HG03354 (cell line): Measurements from ENCODE around the gene ST6GALNAC2.

ENCODE experiments used
- ATAC-seq: cut with Tn5 transposase; IDR thresholded peaks from one replicate; pipeline ENCODE4 v1.9.1; 2021; ENCODE audit warnings: mild to moderate bottlenecking; ENCODE audit not compliant: unreplicated experiment, poor library complexity, severe bottlenecking

ST6GALNAC2 gene

DNA sequence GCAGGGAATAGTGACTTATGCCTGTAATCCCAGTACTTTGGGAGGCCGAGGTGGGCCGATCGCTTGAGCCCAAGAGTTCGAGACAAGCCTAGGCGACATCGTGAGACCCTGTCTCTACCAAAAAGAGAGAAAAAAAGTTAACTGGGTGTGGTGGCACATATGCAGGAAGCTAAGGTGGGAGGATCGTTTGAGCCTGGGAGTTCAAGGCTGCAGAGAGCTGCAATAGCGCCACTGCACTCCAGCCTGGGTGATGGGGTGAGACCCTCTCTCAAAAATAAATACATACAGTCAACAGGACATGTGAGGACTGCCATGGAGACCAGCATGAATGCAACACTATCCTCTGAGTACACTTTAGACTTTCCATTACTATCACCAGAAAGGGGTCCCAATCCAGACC is 15.4 kb upstream of the ST6GALNAC2 start:
- ATAC-seq = no peak

DNA sequence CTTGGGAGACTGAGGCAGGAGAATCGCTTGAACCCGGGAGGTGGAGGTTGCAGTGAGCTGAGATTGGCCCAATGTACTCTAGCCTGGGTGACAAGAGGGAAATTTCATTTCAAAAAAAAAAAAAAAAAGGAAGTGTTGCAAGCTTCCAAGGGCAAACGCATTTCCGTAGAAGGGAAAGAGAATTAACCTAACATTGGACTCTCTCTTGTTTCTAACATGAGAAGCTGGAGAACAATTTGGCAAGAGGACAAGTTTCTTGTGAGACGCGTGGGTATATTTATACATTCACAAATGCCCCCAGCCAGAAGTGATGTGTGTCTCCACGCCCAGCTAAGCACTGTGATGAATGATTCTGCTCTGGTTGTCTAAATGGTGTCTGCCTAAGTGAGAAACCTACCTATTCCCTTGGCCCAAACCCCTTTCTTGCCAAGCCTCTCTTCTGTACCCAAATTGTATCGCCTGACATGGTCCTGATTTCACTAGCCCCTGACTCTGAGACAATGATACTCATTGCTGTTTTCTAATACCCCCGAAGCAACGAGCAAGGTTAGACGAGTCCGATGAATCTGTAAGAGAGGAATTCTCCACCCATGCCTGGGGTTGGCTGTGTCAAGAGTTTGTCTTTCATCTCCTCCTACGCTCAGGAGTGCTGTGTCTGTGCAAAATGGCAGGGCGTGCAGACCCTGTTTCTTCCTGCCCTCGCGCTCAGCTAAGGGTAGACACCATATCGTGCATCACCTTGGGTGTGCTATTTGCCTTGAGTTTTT is 14.2 kb upstream of the ST6GALNAC2 start:
- ATAC-seq = no peak

DNA sequence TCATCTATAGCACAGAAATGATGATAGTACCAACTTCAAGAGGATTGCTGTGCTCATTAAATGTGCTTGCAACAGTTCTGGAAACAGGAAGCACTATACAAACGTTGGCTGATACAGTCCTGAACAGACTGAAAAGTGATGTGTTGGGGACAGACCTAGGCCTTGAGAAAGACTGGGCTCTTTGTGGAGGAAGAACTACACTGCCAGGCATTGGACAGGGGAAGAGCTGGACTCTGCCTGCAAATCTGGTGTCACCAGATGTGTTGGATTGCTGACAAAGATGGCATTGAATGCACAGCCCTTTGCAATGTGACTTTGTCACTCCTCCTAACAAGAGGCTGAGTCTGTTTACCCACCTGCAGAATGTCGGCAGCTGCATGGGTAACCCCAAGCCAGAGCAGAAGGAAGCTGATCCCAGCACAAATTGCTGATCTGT is 12.4 kb upstream of the ST6GALNAC2 start:
- no peak for ATAC-seq

DNA sequence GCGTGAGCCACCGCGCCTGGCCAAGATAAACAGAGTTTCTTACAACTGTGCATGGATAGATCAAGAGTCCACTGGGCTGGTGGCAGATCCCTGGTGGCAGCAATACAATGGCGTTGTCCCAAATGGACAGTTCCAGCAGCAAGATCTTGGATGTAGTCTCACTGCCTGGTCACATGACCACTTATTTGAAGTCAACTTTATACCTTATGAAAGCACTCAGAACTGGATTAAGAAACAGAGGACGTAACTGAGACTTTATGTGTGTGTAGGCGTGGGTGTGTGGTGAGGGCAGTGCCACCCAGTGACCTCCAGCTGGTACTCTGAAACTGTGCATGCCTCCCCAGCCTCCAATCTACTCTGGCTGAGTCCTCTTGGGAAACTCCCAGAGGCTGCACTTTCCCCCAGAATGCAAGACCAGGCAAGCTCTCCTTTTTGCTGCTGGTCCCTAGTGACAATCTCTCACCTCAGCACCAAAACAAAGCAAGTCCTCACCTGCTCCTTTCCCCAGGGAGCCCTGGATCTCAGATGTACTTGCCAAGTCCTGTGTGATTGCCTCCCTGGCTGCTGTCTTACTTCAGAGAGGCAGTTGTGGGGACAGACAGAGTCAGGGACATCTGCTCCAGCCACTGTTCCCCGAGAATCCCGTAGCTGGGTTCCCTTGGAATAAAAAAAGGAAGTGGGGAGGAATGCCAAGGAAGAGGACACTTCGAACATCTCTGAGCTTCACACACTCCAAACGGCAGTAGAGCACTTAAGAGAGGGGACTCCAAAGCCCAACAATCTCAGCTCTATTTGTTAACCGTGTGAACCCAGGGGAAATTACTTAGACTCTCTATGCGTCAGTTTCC is 11.7 kb upstream of the ST6GALNAC2 start:
- ATAC-seq = no peak

DNA sequence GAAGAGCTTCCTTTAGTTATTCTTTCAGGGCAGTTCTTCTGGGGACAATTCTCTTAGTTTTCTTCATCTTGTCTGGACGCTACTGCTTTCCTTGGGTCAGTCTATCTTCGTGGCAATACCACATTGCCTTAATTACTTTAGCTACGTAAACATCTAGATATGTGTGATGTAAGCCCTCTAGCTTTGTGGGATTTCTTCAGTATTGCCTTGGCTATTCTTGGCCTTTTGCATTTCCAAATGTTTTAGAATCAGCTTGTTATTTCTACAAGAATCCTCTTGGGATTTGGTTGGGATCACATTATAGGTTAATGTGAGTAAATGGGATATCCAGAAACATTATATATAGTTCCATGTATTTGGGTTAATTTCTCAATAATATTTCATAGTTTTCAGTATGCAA is 9.0 kb upstream of the ST6GALNAC2 start:
- ATAC-seq = no peak

DNA sequence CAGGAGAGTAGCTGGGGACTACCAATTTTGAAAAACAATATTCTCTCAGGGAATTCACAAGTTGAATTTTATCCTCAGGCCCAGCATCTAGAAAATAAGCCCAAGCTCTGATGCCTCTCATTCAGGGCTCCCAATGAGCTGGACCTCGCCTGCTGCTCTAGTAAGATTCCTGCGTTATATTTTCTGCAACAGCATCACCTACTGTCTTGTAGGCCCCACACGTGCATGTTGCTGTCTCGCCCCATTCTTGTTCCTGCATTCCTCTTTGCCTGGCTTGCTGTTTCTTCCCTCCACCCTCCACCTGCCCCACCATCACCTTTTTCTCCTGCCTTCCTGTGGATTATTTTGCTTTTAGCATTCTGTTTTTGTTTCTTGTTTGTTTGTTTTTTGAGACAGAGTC is 8.3 kb upstream of the ST6GALNAC2 start:
- no peak for ATAC-seq

DNA sequence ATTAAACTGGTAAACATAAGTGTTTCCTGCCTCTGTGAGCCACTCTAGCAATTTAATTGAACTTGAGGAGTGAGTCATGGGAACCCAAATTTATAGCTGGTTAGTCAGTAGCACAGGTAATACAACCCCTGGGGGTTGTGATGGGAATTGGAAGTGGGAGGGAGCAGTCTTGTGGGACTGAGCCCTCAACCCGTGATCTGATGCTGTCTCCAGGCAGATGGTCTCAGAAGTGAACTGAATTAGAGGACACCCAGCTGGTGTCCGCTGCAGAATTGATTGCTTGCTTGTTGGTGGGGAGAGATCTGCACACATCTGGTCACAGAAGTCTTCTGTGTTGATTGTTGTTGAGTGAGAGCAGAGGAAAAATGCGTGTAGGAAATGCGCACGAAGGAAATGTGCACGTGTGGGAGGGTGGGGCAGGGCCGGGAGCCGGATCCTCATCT is 7.7 kb upstream of the ST6GALNAC2 start:
- no peak for ATAC-seq

DNA sequence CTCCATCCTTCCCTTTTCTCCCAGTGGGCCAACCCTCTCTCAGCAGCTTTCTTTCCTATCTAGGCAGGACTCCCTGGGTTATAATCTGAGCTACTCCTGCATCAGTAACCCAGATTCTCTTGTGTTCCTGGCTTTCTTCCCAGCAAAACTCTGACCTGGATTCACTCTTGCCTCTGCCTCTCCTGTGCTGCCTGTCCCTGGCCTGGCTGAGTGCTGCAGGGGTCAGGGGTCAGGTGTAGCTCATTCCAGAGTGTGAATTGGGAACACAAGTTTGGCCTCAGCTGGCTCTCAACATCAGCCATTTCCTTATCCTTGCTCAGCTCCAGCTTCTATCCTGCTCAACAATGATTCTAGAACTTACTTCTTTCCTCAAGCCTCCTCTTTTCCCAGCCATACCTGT is 2.5 kb upstream of the ST6GALNAC2 start:
- no peak for ATAC-seq

DNA sequence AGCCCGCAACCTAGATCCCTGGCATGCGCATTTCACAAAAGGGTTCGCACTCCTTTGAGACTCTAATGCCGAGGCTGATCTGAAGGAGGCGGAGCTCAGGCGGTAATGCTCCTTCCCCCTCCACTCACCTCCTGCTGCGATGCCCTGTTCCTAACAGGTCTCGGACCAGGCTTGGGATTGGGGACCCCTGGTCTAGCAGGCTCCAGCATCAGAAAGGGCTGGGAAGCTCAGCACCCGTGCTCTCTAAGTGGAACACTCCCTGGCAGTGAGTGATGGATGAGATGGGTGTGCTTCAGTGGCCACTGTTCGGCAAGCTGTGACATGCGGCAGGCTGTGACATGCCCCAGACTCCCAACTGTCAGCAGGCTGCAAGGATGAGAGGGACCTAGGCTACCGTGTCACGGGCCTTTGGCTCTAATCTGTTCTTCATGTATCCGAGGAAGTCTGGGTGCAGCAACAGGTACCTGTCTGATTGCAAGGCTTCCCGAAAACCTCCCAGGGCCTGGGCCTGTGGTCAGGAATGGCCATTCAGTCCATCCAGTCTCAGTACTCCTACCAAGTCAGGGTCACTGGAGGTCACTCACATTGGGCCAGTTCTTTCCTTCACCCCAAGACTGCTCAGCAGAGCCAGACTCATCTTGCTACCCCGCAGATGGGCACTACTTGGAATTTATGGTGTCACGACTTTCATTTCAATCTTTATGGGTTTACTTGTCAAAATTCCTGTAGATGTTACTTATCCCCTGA is 1.3 kb upstream of the ST6GALNAC2 start:
- ATAC-seq = no peak

DNA sequence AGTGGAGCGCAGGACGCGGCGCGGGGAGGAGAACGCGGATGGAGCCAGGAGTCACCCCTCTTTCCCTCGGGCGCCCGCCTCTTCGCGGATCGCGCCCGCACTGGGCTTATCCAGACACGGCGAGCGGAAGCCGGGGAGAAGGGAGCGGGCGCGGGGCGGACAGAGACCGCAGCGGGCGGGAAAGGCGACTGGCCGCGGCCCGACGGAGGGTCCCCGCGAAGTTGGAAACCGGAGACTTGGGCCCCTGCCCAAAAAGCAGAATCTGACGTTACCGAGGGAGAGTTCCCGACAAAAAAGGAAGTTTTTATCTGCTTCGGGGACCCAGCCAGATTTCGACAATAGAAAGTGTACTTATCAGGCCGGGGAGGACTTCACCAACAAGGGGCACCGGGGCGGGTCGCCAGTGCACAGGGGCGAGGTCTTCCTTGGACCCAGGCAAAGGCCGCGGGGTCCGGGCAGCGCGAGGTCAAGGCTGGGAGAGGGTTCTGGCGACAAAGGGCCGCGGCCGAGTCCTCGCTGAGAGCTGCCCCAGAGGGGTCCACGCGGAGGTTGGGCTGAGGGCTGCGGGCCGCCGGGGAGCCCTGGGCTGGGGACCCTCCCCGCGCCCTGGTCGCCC is 519 bp downstream of the ST6GALNAC2 start:
- ATAC-seq = no peak

DNA sequence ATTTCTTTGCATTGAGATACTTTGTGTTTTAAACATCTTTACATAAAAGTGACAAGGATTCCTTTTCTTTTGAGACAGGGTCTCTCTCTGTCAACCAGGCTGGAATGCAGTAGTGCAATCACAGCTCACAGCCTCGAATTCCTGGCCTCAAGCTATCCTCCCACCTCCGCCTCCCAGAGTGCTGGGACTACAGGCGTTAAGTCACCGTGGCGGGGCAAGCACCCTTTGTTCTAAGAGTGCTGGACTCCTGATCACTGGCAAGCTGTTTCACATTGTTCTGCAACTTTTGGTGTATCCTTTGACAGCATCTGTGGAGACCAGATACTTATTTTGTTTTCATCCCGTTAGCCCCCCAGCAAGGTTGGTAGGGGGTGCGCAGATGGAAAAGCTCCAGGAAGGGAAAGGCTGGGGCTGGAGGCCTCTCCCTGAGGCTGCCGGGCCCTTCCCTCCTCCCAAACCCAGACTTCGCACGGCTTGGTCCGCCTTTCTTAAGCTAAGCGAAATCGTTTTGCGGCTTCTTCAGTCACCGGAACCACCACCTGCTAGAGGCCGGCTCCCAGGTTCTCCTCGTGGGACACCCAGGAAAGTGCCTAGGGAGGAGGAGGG is 1.1 kb downstream of the ST6GALNAC2 start:
- ATAC-seq = no peak

DNA sequence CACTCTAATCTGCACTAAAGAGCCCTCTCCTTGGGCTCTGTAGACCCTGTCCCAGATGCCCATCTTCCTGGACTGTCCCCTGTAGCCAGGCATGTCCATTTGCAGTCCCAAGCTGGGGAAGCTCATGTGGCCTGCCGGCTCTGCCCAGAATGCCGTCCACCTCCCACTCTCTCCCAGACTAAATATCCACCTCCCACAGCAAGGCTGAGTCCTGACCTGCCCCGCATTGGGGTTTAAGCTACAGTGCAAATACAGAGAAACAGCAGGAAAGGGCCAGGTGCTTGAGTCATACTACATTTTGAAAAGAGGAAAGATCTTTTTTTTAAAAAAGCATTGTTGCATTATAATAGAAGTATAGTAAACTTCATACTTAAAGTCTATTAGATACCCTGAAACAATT is 3.0 kb downstream of the ST6GALNAC2 start:
- ATAC-seq = no peak

DNA sequence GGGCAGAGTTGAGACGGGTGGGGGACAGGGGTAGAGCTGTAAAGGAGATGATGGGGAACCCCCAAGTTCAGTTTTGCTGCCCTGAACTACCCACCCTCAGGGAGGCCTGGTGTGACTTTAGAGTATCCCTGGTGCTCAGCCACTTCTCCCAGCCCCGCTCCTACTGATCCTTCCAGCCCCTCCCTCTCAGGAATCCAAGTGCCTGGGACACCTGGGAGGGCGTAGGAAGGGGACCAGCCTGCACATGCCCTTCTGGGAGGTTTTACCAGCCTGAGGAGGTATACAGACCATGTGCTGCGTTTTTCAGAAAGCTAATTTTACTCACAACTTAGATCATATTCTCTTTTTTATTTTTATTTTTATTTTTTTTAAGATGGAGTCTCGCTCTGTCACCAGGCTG is 4.1 kb downstream of the ST6GALNAC2 start:
- no peak for ATAC-seq

DNA sequence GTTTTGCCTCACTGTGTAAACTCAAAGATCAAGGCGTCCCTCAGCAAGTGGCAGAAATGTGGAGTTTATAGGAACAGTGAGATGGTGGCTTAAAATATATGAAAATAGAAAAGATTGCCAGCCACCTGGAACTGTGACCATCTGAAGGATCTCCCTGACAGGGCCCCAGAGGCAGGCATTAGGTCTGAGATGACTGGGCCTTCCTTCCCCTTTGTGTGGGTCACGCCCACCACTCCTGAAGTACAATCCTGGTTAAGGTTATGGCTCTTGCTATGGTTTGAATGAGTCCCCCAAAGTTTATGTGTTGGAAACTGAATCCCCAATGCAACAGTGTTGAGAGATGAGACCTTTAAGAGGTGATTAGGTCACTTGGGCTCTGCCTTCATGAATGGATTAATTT is 6.4 kb downstream of the ST6GALNAC2 start:
- no peak for ATAC-seq

DNA sequence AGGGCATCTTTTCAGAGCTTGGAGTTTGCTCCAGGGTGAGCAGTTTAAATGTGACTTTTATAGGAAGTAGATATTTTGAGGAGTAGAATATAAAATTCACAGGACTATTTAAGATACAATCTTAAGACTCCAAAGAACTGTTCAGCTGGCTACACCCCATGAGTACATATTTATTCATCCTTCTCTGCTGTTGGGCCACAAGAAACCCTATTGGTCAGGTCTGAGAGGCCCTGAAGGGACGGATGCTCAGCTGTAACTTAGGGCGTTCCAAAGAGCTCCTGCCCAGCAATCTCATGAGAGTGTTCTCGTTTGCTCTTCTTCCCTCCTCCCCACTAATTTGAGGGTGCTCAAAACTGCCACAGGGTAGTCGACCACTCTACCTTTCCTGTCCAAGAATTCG is 7.3 kb downstream of the ST6GALNAC2 start:
- ATAC-seq = no peak

DNA sequence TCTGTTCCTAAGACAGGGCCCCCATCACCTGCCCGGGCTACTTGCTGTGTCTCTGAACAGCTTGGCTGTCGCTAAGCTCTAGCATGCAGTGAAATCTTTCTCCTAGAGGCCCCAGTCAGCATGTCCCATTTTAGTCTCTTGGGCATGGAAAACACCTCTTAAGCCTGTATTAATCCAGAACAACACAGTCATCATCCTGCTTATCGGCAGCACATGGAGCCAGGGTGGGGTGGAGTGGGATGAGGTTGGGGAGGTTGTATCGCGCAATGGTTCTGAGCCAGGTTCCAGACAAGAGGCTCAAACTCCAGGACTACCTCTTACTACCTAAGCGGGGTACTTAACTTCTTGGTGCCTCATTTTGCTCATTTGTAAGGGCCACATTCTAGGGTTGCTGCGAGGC is 7.8 kb downstream of the ST6GALNAC2 start:
- ATAC-seq = no peak

DNA sequence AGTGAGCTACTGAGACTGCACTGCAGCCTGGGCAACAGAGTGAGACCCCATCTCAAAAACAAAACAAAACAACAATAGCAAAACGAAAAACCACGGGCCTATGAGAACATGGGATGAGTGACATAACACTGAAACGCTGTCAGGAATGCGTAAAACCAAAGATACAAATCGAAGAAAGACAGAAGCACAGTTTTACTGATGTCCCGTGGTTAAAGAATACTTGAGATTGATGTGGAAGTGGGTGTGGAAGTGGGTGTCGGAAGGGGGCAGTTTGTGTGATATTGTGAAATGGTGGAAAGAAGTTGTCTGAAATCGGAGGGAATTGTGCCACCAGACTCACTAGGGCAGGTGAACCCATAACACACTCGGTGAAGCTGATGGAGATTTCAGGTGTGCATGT is 9.5 kb downstream of the ST6GALNAC2 start:
- no peak for ATAC-seq

DNA sequence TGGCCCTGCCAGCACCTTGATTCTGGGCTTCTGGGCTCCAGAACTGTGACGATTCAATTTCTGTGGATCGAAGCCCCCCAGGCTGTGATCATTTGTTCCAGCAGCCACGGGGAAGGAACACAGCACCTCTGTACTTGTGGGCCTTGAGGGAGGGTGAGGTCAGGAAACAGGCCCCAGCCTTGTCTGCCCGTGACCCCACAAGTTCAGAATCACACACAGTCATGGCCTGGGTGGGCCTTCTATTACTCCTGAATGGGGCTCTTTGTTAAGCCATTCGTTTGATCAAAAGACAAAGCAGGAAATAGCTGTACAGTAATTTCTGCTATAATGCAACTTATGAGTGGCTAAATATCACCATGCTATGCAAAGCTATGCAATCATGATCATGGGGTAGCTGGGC is 10.1 kb downstream of the ST6GALNAC2 start:
- no peak for ATAC-seq

DNA sequence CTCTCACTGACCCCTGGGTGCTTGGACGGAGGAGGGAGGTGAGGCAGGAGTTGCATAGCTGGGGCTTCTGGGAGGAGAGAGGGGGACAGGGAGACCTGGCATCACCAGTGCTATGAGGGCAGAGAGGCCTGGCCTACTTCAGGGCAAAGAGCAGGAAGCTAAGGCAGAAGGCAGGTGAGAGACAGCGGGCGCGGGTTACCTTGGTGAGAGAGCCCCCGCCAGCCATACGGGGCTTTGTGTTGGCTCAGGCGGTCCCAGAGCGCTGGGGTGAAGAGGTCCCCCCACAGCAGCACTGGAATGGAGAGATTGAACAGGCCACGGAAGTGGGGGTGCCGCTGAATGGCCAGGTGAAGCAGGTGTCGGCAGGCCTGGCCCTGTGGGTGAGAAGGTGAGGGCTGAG is 11.5 kb downstream of the ST6GALNAC2 start:
- ATAC-seq = no peak

DNA sequence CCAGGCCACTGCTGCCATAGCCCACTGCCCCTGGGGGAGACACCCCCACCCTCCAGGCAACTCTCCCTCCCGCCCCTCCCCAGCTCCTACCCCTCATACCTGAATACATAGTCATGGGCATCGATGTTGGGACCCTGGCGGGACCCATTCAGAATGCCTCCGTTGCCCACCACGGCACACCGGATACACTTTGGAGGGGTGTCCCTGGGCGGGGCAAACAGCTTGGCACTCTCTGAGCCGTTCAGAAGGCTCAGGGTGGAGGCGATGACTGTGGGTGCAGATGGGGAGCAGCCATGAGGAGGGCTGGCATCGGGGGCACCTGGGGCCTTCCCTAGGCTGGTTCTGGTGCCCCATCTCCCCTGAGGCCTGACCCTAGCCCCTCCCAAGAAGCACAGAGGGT is 12.6 kb downstream of the ST6GALNAC2 start:
- ATAC-seq = no peak
